Measurements from ENCODE around the gene OLFM2. TPM values are rescaled to one million over a fixed set of nuclear protein-coding genes. Genes with fewer than 3 reads are reported as not detected.

OLFM2 gene
- total and polyA plus RNA-seq, 2 experiments from 2014 or later, result 58.1 to 117 TPM

GRCh38 chr19:9806803-9807202 is 129.5 kb downstream of the OLFM2 start (continued):
- TF ChIP-seq CTCF (conservative IDR thresholded peaks at IDR 0.05; ENCODE audit: low read depth in 2 of 2), result no peak

Small RNA genes lying within 50 kb of the gene (small RNA-seq; reads per million reads assigned to genes)
- gene RF00156 (ENCODE audit: low replicate concordance), result not detected

Other genes with a start within 250 kb of the OLFM2 start
- 4.2 and 14.8 TPM in 2 replicates for gene ZNF846, start 167.8 kb downstream of the OLFM2 start, total RNA-seq (2014; rRNA removed; shearing (Covaris generic))
- gene ZNF846, start 167.8 kb downstream of the OLFM2 start, polyA plus RNA-seq (2016; fragmentation: Nextera tagmentation; extraction: Ambion mirVana), result 6.0 and 7.6 TPM in 2 replicates
- gene FBXL12, start 117.4 kb downstream of the OLFM2 start, total RNA-seq (2014; rRNA removed; shearing (Covaris generic)), result 25.4 and 32.8 TPM in 2 replicates
- gene FBXL12, start 117.4 kb downstream of the OLFM2 start, polyA plus RNA-seq (2016; fragmentation: Nextera tagmentation; extraction: Ambion mirVana), result 23.5 and 24.1 TPM in 2 replicates
- 304 and 484 TPM in 2 replicates for gene UBL5, start 108.6 kb downstream of the OLFM2 start, total RNA-seq (2014; rRNA removed; shearing (Covaris generic))
- 1,371 and 1,518 TPM in 2 replicates for gene UBL5, start 108.6 kb downstream of the OLFM2 start, polyA plus RNA-seq (2016; fragmentation: Nextera tagmentation; extraction: Ambion mirVana)
- 102 and 127 TPM in 2 replicates for gene PIN1, start 101.2 kb downstream of the OLFM2 start, total RNA-seq (2014; rRNA removed; shearing (Covaris generic))
- gene PIN1, start 101.2 kb downstream of the OLFM2 start, polyA plus RNA-seq (2016; fragmentation: Nextera tagmentation; extraction: Ambion mirVana), result 112 and 127 TPM in 2 replicates
- gene COL5A3, start 74.0 kb upstream of the OLFM2 start, total RNA-seq (2014; rRNA removed; shearing (Covaris generic)), result 1.0 and 1.3 TPM in 2 replicates
- gene COL5A3, start 74.0 kb upstream of the OLFM2 start, polyA plus RNA-seq (2016; fragmentation: Nextera tagmentation; extraction: Ambion mirVana), result 0.89 and 1.2 TPM in 2 replicates
- gene RDH8, start 77.0 kb upstream of the OLFM2 start, total RNA-seq (2014; rRNA removed; shearing (Covaris generic)), result not detected in 2 replicates
- gene RDH8, start 77.0 kb upstream of the OLFM2 start, polyA plus RNA-seq (2016; fragmentation: Nextera tagmentation; extraction: Ambion mirVana), result not detected in 2 replicates
- 21.9 and 31.7 TPM in 2 replicates for gene SHFL, start 149.8 kb upstream of the OLFM2 start, total RNA-seq (2014; rRNA removed; shearing (Covaris generic))
- 32.1 and 33.6 TPM in 2 replicates for gene SHFL, start 149.8 kb upstream of the OLFM2 start, polyA plus RNA-seq (2016; fragmentation: Nextera tagmentation; extraction: Ambion mirVana)
- not detected in 2 replicates for gene ANGPTL6, start 166.2 kb upstream of the OLFM2 start, total RNA-seq (2014; rRNA removed; shearing (Covaris generic))
- 0.17 TPM in 1 of 2 replicates, not detected in the other for gene ANGPTL6, start 166.2 kb upstream of the OLFM2 start, polyA plus RNA-seq (2016; fragmentation: Nextera tagmentation; extraction: Ambion mirVana)
- gene PPAN, start 169.8 kb upstream of the OLFM2 start, total RNA-seq (2014; rRNA removed; shearing (Covaris generic)), result 56.5 and 71.8 TPM in 2 replicates
- 76.9 and 81.9 TPM in 2 replicates for gene PPAN, start 169.8 kb upstream of the OLFM2 start, polyA plus RNA-seq (2016; fragmentation: Nextera tagmentation; extraction: Ambion mirVana)
- gene P2RY11, start 175.2 kb upstream of the OLFM2 start, total RNA-seq (2014; rRNA removed; shearing (Covaris generic)), result 1.2 and 4.0 TPM in 2 replicates
- gene P2RY11, start 175.2 kb upstream of the OLFM2 start, polyA plus RNA-seq (2016; fragmentation: Nextera tagmentation; extraction: Ambion mirVana), result 3.4 and 4.3 TPM in 2 replicates
- gene EIF3G, start 183.4 kb upstream of the OLFM2 start, total RNA-seq (2014; rRNA removed; shearing (Covaris generic)), result 299 and 328 TPM in 2 replicates
- gene EIF3G, start 183.4 kb upstream of the OLFM2 start, polyA plus RNA-seq (2016; fragmentation: Nextera tagmentation; extraction: Ambion mirVana), result 238 and 244 TPM in 2 replicates